OCI-M2 (cell line): ENCODE results near the gene XAF1.
"Not testable (repeated sequence)": the region's sequence is repeated elsewhere in the genome, so short reads cannot be mapped to it uniquely, and the experiment has no call there.

ENCODE experiments used
- DNase-seq: peaks from one replicate; lab custom pipeline; 2025; ENCODE audit not compliant: unreplicated experiment; lab: John Stamatoyannopoulos, UW

XAF1 gene

GRCh38 chr17:6755731-6756184 lies at the start of gene XAF1:
Gene XAF1, plus strand, starts transcription at chr17:6756046. Its CDS starts 33 bp downstream, at chr17:6756079.
- no peak for DNase-seq

GRCh38 chr17:6706499-6706898 lies 49.3 kb upstream of the XAF1 start:
- no peak for DNase-seq

GRCh38 chr17:6706996-6707395 lies 48.9 kb upstream of the XAF1 start:
- no peak for DNase-seq

GRCh38 chr17:6708357-6708961 lies 47.4 kb upstream of the XAF1 start:
- no peak for DNase-seq

- no peak for DNase-seq
Observed at GRCh38 chr17:6710317-6710716, 45.5 kb upstream of the XAF1 start.

- no peak for DNase-seq
Observed at GRCh38 chr17:6711081-6711674, 44.7 kb upstream of the XAF1 start.

GRCh38 chr17:6711681-6712057 lies 44.2 kb upstream of the XAF1 start:
- DNase-seq: no peak

- no peak for DNase-seq
Observed at GRCh38 chr17:6712058-6712853, 43.6 kb upstream of the XAF1 start.

GRCh38 chr17:6712854-6713129 lies 43.1 kb upstream of the XAF1 start:
- DNase-seq: no peak

- DNase-seq: no peak
Observed at GRCh38 chr17:6713130-6713917, 42.5 kb upstream of the XAF1 start, which contains the start of gene SLC13A5. Gene SLC13A5, minus strand, starts transcription at chr17:6713369. Its CDS starts 36 bp downstream, at chr17:6713333.

GRCh38 chr17:6713918-6714271 lies 42.0 kb upstream of the XAF1 start:
- no peak for DNase-seq

GRCh38 chr17:6714315-6714874 lies 41.5 kb upstream of the XAF1 start:
- no peak for DNase-seq

- no peak for DNase-seq
Observed at GRCh38 chr17:6716736-6717135, 39.1 kb upstream of the XAF1 start.

GRCh38 chr17:6721744-6722143 lies 34.1 kb upstream of the XAF1 start:
- DNase-seq: no peak

GRCh38 chr17:6724009-6724408 lies 31.8 kb upstream of the XAF1 start:
- no peak for DNase-seq

GRCh38 chr17:6729531-6729930 lies 26.3 kb upstream of the XAF1 start:
- DNase-seq: no peak

GRCh38 chr17:6746665-6747064 lies 9.2 kb upstream of the XAF1 start:
- DNase-seq: not testable (repeated sequence)

- DNase-seq: no peak
Observed at GRCh38 chr17:6748617-6749016, 7.2 kb upstream of the XAF1 start.

- no peak for DNase-seq
Observed at GRCh38 chr17:6749519-6749918, 6.3 kb upstream of the XAF1 start.

GRCh38 chr17:6752068-6752909 lies 3.6 kb upstream of the XAF1 start:
- no peak for DNase-seq
